ENCODE data around the gene ZNF821. TPM values are rescaled to one million over a fixed set of nuclear protein-coding genes. Genes with fewer than 3 reads are reported as not detected.
"Not testable (repeated sequence)": the region's sequence is repeated elsewhere in the genome, so short reads cannot be mapped to it uniquely, and the experiment has no call there.

Gene ZNF821
- polyA plus RNA-seq, 3 donors, result 2.9 to 6.6 (median 3.4) TPM

DNA sequence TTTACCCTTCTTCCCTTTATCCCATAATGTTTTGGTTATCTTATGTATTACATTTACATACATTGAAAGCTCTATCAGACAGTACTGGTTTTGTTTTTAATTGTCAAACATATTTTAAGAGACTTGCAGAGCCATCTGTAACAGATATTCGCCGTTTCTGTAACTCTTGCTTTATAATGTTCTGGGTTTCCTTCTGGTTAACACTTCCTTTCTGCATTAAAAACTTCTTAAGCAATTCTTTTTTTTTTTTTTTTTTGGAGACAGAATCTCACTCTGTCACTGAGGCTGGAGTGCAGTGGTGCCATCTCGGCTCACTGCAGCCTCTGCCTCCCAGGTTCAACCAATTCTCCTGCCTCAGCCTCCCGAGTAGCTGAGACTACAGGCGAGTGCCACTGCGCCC lies 21.8 kb upstream of the ZNF821 start:
- WGBS, 3 donors, result 61 to 87% (median 65%) methylated on average over 6 of the region's 6 CpGs
- H3K27ac ChIP-seq (ENCODE audit: low read depth, low read length), result not testable (repeated sequence)

DNA sequence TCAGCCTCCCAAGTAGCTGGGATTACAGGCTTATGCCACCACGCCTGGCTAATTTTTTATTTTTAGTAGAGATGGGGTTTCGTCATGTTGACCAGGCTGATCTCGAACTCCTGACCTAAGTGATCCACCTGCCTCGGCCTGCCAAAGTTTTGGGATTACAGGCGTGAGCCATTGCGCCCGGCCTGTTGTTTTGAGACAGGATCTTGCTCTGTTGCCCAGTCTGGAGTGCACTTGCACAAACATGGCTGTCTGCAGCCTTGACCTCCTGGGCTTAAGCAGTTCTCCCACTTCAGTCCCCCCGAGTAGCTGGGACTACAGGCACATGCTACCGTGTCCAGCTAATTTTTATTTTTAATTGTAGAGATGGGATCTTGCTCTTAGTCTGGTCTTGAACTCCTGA lies 20.3 kb upstream of the ZNF821 start:
- WGBS, 3 donors, result 82 to 86% (median 83%) methylated on average over 9 of the region's 9 CpGs
- H3K27ac ChIP-seq (ENCODE audit: low read depth, low read length), result no peak overlapping the region

DNA sequence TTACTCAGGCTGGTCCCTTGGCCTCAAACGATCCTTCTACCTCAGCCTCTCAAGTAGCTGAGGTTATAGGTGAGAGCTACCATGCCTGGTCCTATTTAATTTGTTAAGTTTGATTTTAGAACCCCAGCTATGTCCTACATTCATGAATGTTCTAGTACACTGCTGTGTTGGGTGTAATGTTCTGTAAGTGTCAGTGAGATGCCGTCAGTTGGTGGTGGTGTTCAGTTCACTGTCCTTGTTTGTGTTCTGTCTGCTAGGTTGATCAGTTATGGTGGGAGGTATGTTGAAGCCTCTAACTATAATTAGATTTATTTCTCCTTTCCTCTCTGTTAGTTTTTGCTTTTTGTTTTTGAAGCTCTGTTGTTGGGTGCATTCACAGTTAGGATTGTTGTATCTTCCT lies 19.6 kb upstream of the ZNF821 start:
- WGBS, 3 donors, result 84 to 88% (median 86%) methylated on average over 2 of the region's 2 CpGs
- no peak overlapping the region for H3K27ac ChIP-seq (ENCODE audit: low read depth, low read length)

DNA sequence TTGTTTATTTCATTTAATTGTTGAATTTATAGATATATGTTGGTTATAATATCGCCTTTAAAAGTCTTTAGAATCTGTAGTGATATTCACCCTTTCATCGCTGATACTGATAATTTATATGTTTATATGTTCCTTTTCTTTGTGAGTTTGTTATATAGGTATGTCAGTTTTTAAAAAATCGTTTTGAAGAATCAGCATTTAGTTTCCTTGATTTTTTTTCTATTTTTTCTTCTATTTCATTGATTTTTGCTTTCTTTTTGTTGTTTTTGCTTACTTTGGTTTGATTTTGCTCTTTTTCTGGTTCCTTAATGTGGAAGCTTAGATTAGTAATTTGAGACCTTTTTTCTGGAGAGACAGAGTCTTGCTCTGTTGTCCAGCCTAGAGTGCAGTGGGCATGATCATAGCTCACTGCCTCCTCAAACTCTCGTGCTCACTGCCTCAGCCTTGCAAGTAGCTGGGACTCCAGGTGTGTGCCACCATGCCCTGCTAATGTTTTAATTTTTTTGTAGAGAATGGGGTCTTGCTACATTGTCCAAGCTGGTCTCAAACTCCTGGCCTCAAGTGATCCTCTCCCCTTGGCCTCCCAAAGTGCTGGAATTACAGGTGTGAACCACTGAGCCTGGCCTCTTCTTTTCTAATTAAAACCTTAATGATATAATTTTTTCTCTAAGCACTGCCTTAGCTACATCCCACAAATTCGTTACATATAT lies 18.8 kb upstream of the ZNF821 start:
- 86 to 91% (median 89%) methylated on average over 5 of the region's 5 CpGs for WGBS, 3 donors
- no peak overlapping the region for H3K27ac ChIP-seq (ENCODE audit: low read depth, low read length)

DNA sequence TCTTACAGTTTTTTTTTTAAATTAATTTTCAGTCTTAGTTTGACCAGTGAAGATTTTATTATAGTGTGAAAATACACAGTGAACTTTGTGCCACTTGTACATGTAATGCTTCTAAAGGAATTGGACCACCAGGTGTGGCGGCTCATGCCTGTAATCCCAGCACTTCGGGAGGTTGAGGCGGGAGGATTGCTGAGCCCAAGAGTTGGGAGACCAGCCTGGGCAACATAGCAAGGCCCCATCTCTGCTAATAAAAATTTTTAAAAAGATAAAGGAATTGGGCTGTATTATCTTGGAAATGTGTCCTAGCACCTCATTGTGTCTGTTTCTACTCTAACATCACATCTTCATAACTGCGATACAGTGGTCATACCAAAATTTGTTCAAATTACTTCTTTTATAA lies 15.2 kb upstream of the ZNF821 start:
- WGBS, 3 donors, result 95 to 100% (median 96%) methylated on average over 4 of the region's 4 CpGs

DNA sequence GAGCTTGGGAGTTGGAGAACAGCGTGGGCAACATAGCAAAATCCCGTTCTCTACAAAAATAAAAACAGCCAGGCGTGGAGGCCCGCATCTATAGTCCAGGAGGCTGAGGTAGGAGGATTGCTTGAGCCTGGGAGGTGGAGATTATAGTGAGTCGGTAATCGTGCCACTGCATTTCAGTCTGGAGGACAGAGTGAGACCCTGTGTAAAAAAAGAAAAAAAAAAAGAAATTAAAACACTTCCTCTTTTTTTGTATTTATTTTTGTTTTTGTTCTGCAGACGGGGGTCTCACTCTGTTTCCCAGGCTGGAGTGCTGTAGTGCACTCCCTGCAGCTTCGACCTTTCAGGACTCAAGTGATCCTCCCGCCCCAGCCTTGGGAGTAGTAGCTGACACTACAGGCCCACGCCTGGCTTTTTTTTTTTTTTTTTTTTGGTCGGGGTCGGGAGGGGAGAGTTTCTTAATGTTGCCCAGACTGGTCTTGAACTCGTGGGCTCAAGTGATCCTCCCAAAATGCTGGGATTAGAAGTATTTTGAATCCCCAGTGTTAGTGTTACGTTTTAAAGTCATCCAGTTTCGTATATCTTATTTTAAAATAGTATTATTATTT lies 12.9 kb upstream of the ZNF821 start:
- 42 to 53% (median 43%) methylated on average over 15 of the region's 15 CpGs for WGBS, 3 donors

More for the DNA sequence above, 15.2 kb upstream of the ZNF821 start:
- H3K27ac ChIP-seq (ENCODE audit: low read depth, low read length), result no peak overlapping the region

DNA sequence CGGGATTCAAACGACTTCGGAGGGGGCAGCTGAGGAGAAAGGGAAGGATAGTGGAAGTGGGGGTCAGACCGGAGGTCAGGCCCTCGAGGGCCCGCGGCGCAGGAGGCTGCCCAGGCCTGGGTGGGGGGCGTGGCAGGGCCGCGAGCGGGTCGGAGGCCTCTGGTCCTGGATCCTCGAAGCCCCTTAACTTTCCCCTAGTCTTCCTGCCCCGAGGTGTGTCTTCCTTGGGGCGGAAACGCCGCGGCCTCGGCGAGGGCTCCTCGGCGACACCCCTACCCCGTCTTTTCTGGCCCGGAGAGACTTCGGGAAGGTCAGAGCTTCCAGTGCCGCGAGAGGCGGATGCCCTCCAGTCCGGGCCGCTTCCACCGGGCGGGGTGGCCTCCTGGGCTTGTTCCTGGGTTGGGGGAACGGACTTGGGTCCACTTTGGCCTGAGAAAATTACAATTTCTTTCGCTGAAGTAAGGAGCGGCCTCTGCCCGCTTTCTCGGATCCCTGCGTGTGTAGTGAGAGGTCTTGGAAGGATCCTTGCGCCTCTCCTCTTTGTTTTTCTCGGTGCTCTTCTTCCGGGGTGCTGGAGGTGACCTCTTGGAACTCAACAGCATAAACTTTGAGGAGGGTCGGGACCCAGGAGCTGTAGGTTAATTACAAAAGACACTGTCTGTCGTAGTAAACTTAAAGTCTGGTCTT lies 11.8 kb upstream of the ZNF821 start:
- H3K27ac ChIP-seq (ENCODE audit: low read depth, low read length), result peak overlapping the region; percentile 90
- 0% methylated on average over 38 to 44 of the region's 44 CpGs for WGBS, 3 donors

More for the DNA sequence above, 12.9 kb upstream of the ZNF821 start:
- H3K27ac ChIP-seq (ENCODE audit: low read depth, low read length), result no peak overlapping the region

DNA sequence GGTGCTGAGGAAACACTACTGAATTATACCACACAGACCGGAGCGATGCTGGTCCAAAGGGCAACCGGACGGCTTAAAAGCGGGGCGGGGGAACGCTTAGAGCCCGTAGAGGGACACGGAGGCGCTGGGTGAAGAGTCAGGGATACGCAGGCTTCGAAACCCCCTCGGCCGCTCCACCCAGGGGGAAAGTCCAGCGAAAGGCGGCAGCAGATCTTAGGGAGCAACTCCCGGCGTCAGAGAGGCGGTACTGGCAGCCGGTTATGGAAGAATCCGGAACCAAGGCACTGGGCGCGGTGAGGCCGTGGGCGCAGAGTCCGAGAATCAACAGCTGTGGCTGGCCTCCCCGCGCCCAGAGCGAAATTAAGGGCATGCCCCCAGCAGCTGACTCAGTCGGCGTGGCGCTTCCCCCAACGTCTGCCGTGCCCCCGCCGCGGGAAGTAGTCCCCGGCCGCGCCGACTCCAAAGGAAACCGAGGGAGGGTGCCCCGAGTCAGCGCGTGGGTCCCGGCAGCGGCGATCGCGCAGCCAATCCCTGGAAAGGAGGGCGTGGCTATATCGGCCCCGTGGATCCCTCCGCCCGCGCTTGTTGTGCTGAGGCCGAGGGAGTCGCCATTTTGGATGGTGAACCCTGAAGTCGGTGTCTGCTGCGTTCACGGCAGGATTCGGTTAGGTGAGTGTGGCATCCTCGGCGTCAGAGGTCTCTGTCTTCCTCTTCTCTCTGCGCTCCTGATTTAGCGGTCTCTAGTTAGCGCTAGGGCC lies 11.1 kb upstream of the ZNF821 start, which contains the start of gene IST1:
Gene IST1, plus strand, starts transcription at position 611 of the 758 bp plus-strand sequence. CDS start 20,110 bp downstream, outside the sequence.
- peak within 1 kb of the TSS; percentile 90 for H3K27ac ChIP-seq (ENCODE audit: low read depth, low read length)
- 0% methylated on average over 59 to 67 of the region's 67 CpGs for WGBS, 3 donors

DNA sequence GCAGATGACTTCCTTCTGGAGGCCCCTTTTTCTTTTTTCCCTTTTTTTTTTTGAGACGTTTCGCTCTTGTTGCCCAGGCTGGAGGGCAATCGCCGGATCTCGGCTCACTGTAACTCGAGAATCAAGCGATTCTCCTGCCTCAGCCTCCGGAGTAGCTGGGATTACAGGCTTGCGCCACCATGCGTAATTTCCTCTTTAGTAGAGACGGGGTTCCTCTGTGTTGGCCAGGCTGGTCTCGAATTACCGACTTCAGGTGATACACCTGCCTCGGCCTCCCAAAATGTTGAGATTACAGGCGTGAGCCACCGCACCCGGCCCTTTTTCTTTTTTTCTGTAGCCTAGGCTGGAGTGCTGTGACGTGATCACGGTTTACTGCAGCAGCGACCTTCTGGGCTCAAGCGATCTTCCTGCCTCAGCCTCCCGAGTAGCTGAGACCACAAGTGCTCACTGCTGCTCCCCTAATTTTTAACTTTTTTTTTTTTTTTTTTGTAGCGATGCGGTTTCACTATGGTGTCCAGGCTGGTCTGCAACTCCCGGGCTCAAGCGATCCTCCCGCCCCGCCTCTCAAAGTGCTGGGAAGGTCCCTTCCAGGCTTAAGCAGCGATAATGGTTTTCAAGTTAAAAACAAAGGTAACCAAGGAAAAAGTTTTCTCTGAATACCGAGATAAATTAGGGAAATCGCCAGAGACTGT lies 10.4 kb upstream of the ZNF821 start:
- peak overlapping the region; percentile 78 for H3K27ac ChIP-seq (ENCODE audit: low read depth, low read length)
- 0 to 1% (median 0%) methylated on average over 31 of the region's 31 CpGs for WGBS, 3 donors

DNA sequence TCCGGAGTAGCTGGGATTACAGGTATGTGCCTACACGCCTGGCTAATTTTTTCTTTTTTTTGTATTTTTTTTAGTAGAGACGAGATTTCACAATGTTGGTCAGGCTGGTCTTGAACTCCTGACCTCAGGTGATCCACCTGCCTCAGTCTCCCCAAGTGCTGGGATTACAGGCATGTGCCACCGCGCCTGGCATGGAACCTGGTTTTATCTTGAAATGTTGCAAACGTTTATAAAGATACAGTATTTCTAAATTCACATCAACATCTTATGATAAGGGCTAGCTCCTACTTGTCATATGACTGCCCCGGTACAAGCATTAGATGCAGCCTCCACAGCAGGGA lies 9.9 kb upstream of the ZNF821 start:
- H3K27ac ChIP-seq (ENCODE audit: low read depth, low read length), result no peak overlapping the region
- WGBS, 3 donors, result 38 to 40% (median 39%) methylated on average over 7 of the region's 7 CpGs

DNA sequence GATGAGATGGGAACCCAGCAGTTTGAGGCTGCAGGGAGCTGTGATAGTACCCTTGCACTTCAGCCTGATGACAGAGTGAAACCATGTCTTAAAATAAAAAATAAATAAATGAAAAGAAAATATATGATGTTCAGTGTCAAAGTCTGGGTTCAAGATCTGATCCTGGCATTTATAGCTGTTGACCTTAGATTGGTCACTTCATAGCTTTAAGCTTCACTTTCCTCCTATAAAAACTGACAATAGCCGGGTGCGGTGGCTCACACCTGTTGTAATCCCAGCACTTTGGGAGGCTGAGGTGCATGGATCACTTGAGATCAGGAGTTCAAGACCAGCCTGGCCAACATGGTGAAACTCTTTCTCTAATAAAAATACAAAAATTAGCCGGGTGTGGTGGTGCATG lies 5.2 kb upstream of the ZNF821 start:
- 83 to 98% (median 97%) methylated on average over 3 of the region's 3 CpGs for WGBS, 3 donors
- H3K27ac ChIP-seq (ENCODE audit: low read depth, low read length), result no peak overlapping the region

DNA sequence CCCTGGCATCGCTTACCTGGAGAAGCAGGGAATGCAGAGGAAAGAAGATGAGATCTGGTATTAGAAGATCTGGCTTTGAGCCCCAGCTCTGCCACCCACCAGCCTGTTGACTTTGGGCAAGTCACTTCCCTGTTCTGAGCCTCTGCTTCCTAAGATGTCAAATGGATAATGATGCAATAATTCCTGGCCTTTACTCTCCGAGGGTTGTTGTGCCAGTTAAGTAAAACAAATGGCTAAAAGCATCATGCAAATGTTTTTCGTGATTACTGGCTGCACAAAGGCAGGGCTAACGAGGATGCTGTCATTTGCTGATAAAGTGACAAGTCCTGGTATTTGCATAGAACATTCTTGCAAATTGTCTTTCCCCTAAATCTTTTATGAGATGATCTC lies 1.3 kb upstream of the ZNF821 start:
- WGBS, 3 donors, result 38 to 42% (median 42%) methylated on average over 4 of the region's 4 CpGs

DNA sequence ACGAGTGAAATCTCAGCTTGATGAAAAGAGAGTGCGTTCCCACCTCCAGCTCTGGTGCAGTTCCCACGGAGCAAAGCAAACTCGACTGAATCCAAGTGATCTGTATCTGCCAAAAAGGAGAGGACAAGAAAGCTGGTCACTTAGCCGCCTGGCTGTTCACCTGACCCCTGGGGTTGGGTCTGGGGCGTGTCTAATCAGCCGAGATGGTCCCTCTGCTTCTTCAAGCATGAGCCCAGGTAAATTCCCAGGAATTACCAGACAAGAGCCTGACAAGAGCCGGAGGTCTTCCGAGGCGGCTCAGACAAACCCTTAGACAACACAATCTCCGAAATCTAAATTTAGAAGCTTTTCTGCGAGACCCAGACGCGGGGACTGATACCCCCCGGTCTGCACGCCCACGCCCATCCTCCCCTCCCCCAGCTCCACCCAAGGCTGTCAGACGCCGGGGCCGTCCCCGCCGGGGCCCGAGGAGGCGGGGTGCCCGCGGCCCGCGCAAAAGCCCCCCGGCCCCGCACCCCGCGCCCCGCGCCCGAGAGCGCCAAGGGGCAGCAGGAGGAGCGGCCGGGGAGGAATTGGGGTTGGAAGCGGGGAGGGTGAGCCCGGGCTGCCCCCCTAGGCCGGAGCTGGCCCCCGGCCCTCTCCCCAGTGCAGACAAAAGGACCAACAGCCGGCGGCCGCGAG lies 674 bp downstream of the ZNF821 start:
- 1% methylated on average over 21 to 46 of the region's 46 CpGs for WGBS, 3 donors
- H3K27ac ChIP-seq (ENCODE audit: low read depth, low read length), result no peak overlapping the region

More for the DNA sequence above, 1.3 kb upstream of the ZNF821 start:
- no peak overlapping the region for H3K27ac ChIP-seq (ENCODE audit: low read depth, low read length)

DNA sequence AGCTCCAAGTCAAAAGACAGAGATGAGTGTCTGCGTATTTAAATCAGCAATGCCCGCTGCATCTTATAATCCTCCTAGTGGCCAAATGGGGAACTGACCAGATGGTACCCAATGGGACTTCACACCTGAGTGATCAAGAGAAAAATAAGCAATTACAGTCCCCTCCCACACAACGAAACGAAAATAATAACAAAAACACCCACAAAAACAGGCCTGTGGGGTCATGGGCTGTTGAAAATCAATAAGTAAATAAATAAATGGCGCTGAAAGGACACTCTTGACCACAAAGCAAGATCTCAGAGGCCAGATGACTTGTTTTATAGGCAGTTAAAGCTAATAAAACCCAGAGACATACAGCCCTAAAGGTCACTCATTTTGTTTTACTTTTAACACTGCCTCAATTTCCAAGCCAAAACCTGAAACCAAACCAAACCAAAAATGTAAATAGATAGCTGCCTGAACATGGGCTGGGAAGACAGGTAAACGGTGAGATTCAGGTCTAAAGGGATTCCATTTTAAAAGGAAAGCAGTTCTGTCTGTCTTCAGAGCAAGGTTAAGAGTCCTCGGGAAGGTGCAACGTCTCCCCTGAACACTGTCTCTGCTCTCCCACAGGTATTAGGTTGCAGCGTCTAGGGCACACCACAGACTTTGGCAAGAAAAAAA lies 1.3 kb downstream of the ZNF821 start:
- WGBS, 3 donors, result 4 to 10% (median 10%) methylated on average over 9 of the region's 9 CpGs
- no peak overlapping the region for H3K27ac ChIP-seq (ENCODE audit: low read depth, low read length)

DNA sequence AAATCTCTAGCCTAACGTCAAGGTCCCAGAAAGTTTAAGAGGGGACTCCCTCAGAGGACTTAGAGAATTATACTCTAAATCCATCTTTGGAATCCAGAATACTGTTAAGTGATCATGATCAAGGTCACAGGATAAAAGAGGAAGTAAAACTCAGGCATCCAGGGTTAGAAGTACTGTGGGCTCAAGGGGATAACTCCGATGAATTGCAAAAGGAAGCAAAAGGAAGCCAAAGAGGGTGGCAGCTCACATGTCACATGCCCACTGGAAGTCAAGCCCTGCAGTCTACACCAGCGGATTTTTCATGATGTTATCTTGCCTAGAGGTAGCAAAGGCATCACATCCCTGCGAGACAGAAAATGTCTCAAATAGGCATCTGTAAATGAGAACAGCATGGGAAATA lies 3.8 kb downstream of the ZNF821 start:
- 44 to 79% (median 49%) methylated on average over 4 of the region's 4 CpGs for WGBS, 3 donors
- no peak overlapping the region for H3K27ac ChIP-seq (ENCODE audit: low read depth, low read length)

DNA sequence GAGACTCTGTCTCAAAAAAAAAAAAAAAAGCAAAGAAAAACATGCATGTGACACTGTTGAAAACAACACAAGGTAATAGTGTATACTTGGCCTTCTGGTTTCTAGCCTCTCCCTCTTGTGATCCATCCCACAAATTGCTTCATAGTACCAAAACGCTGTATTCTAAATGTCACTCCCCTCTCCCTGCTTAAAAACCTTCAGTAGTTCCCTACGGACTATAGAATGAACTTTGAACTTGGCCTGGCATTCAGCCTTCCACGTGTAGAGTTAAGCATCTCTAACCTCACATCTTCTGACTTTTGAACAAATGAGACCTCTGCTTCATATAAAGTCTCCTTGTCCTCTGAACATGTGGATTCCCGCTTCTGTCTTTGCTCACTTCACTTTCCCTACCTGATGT lies 5.1 kb downstream of the ZNF821 start:
- no peak overlapping the region for H3K27ac ChIP-seq (ENCODE audit: low read depth, low read length)

DNA sequence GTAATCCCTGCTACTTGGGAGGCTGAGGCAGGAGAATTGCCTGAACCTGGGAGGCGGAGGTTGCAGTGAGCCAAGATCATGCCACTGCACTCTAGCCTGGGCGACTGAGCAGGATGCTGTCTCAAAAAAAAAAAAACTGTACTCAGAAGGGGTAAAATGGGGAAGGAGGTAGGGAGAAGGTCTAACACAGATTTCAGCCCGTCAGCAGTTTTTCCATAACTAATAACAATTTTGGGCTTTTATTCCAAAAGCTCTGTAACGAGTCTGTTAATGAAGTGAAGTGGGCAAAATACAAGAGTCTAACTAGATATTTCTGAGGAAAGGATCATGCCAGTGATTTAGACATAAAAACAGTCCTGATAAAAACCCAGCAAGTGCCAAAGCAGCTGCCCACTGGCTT lies 10.8 kb downstream of the ZNF821 start:
- 78 to 90% (median 85%) methylated on average over 4 of the region's 4 CpGs for WGBS, 3 donors
- no peak overlapping the region for H3K27ac ChIP-seq (ENCODE audit: low read depth, low read length)

More for the DNA sequence above, 5.1 kb downstream of the ZNF821 start:
- WGBS, 3 donors, result 56 to 68% (median 62%) methylated on average over 4 of the region's 4 CpGs

Data from adipose tissue (tissue), 3 donors.